Myocyte (in vitro differentiated cells): ENCODE data around the gene PTPRC. TPM values are rescaled to one million over a fixed set of nuclear protein-coding genes. Genes with fewer than 3 reads are reported as not detected.
A peak's percentile ranks its signal among the peaks of the same experiment; 100 is the strongest.

Source experiments
- DNase-seq: peaks from one replicate; pipeline ENCODE4 v3.0.0-alpha.2; 2012; ENCODE audit warnings: low read depth
- total RNA-seq: library from RNA; depleted of rRNA; stranded (reverse); fragments of >200 nt; gene quantifications from 2 replicates; pipeline ENCODE4 v1.2.3, GENCODE V29; 2014

PTPRC gene
- total RNA-seq, 1 donor from 2014 or later: 0.05 TPM

GRCh38 chr1:198672124-198672523 lies 33.3 kb downstream of the PTPRC start:
- peak; percentile 35 for DNase-seq

GRCh38 chr1:198674009-198674408 lies 35.2 kb downstream of the PTPRC start:
- DNase-seq: no peak

- no peak for DNase-seq
Measured at GRCh38 chr1:198676253-198676652, 37.4 kb downstream of the PTPRC start.

GRCh38 chr1:198677027-198677426 lies 38.2 kb downstream of the PTPRC start:
- DNase-seq: no peak

GRCh38 chr1:198677871-198678270 lies 39.0 kb downstream of the PTPRC start:
- DNase-seq: no peak

- no peak for DNase-seq
Measured at GRCh38 chr1:198678301-198678836, 39.5 kb downstream of the PTPRC start.

- DNase-seq: no peak
Measured at GRCh38 chr1:198678901-198679329, 40.1 kb downstream of the PTPRC start.

- no peak for DNase-seq
Measured at GRCh38 chr1:198679535-198680173, 40.8 kb downstream of the PTPRC start.

GRCh38 chr1:198680174-198680875 lies 41.5 kb downstream of the PTPRC start:
- no peak for DNase-seq

GRCh38 chr1:198681252-198681651 lies 42.4 kb downstream of the PTPRC start:
- DNase-seq: no peak

GRCh38 chr1:198681831-198682759 lies 43.3 kb downstream of the PTPRC start:
- peak; percentile 79 for DNase-seq

GRCh38 chr1:198682850-198683249 lies 44.0 kb downstream of the PTPRC start:
- no peak for DNase-seq

- DNase-seq: no peak
Measured at GRCh38 chr1:198683449-198683848, 44.6 kb downstream of the PTPRC start.

GRCh38 chr1:198686069-198686728 lies 47.4 kb downstream of the PTPRC start:
- peak; percentile 60 for DNase-seq

GRCh38 chr1:198687429-198687828 lies 48.6 kb downstream of the PTPRC start:
- no peak for DNase-seq

- DNase-seq: no peak
Measured at GRCh38 chr1:198691063-198691462, 52.2 kb downstream of the PTPRC start.

GRCh38 chr1:198693321-198693720 lies 54.5 kb downstream of the PTPRC start:
- DNase-seq: no peak

GRCh38 chr1:198694542-198694941 lies 55.7 kb downstream of the PTPRC start:
- no peak for DNase-seq

- DNase-seq: no peak
Measured at GRCh38 chr1:198696211-198696610, 57.4 kb downstream of the PTPRC start.

- peak; percentile 36 for DNase-seq
Measured at GRCh38 chr1:198699167-198700015, 60.6 kb downstream of the PTPRC start.
